NCI-H2227 (cell line): ENCODE data around the gene JMJD8.

ENCODE experiments used
- DNase-seq: peaks from one replicate; lab custom pipeline; 2025; ENCODE audit not compliant: unreplicated experiment; lab: John Stamatoyannopoulos, UW

JMJD8 gene

DNA sequence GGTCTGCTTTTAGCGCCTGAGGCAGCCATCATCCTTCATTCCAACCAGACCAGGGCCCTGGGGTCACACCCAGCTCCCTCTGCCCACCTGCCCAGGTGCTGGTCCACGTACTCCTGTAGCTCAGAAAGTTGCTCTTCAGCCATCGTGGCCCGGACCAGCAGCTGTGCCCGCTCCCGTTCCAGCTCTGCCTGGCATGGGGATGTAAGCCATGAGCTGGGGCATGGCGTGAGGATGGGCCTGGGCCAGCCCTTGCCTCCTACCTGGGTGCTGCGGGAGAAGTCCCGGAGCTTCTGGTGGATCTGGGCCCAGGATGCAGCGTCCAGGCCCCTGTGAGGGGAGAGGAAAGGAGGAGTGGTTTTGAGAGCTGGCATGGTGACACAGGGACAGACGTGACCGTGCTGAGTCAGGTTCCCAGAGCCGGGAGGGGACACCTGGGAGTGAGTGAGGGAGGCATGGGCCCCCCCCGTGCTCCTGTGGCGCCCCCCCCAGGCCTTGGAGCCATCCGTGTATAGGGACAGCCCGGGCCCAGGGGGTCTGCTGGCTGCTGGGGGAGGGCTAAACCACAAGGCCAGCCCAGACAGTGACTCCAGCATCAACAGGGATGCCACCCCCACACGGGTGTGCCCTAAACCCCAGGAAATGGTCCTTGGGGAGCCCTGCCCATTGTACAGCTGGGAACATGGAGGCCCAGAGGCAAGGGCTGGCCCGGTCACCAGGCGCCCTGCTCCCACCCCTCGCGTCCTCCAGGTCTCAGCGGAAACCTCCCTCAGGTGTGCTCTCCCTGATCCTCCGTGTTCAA lies 38.9 kb upstream of the JMJD8 start:
- DNase-seq: no peak

DNA sequence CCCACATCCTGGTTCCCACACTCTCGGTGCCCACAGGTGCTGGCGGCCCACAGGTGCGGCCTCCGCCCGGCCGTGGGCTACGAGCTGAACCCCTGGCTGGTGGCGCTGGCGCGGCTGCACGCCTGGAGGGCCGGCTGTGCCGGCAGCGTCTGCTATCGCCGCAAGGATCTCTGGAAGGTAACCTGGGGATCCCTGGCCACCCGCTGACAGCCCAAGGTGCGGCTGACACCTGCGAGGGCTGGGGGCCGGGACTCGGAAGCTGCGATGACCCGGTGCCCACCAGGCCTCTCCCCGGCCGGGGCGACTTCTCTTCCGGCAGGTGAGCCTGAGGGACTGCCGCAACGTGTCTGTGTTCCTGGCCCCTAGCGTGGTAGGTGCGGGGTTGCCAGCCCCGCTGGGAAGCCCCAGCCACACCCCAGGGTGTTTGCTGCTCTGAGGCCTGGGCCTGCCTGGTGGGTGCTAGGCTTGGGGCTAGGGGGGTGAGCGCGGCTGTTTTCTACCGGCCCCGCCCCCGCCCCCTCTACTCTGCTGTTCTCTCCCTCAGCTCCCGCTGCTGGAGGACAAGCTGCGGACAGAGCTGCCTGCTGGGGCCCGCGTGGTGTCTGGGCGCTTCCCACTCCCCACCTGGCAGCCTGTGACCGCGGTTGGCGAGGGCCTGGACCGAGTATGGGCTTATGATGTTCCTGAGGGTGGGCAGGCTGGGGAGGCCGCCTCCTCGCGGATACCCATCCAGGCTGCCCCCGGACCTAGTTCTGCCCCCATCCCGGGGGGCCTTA lies 37.8 kb upstream of the JMJD8 start:
- peak; percentile 41 for DNase-seq

DNA sequence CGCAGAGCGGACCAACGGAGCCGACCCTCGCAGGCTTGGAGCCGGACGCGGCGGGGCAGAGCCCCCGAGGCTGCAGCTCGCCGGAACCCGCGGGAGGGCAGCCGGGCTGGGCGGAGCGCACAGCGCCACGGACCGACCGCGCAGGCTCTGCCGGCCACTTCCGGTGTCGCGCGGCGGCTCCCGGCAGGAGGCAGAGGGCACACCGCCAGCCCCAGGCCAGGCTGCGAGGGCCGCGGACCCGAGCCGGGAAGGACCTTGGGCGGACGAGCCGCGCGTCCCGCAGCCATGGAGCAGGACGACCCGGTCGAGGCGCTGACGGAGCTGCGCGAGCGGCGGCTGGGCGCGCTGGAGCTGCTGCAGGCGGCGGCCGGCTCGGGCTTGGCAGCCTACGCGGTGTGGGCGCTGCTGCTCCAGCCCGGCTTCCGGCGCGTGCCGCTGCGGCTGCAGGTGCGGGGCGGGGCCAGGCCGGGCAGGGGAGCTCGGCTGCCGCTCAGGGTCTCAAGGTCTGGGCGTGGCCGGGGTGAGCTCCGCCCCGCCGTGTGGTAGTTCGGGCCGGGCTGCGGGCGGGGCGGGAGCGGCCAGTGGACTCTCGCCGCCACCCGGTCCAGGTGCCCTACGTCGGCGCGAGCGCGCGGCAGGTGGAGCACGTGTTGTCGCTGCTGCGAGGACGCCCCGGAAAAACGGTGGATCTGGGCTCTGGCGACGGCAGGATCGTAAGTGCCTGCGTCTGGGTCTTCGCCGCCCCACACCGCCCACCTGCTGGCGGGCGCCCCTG lies 37.0 kb upstream of the JMJD8 start, which contains the start of gene ANTKMT:
TSS of gene ANTKMT (plus strand) at position 157 of the 775 bp plus-strand sequence. CDS start at position 286, 129 bp downstream.
- peak; percentile 97 for DNase-seq

DNA sequence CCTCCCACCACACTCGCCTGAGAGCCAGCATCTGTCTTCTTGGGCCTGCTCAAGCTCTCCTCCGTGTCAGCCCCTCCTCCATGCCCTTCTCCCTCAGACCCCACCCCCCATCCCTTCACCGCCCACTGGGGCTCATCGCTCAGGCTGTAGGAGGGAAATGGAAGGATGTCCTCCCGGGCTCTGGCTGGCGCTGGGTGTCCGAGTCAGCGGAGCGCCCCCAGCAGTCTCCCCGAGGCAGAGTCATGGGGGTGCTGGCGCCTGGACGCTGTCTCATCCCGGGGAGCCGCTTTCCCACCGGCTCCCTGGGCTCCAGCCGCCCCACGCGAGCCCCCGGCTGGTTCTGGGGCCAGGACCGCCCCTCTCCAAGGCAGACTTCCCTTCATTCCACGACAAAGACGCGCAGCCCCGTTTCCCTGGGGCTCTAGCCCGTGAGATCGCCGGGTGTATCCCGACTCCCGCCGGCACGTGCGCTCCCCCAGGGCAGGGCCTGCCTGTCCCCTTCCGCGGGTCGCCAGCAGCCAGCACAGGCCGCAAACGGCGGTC lies 36.4 kb upstream of the JMJD8 start:
- peak; percentile 89 for DNase-seq

DNA sequence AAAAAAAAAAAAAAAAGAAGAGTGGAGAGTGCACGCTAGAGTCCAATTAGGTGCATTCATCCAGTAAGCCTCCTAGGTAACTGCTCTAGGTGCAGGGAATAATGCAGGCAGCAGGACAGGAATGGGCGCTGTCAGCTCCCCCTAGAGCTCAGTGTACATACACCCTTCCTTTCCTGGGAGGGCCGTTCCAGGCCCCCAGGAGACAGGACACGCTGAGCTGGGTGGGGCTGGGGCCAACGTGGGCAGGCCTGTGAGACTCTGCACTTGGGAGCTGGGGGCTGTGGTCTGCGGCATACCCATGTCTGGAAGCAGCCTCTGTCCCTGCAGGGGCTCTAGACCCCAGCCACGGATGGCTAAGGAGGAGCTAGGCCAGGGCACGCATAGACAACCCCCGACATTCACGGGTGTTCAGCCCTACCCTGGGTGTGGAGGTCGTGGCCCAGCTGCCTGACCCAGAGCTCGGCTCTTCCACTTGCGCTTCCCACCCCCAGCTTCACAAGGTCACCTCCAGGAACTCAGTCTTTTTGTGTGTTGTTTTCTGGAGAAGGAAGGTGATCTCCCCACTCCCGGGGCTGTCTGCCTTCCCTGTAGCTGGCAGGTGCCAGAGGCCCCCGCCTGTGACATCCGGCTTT lies 35.8 kb upstream of the JMJD8 start:
- peak; percentile 68 for DNase-seq

DNA sequence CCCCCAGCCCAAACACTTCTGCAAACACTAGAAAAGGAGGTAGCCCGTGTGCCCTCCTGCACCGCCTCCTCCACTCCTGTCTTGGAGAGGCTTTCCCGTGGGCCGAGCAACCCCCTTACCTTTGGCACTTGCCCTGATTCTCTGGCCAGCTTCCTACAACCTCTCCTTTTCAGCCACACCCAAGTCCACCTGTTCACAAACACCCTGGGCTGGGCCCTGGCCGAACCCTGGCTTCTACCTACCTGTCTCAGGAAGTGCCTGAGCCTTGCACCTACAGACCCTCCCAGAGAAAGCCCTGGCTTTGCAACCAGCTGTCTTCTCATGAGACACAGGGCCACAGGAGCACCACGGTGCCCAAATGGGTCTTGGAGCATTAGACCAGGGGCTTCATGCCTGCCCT lies 34.8 kb upstream of the JMJD8 start:
- no peak for DNase-seq

DNA sequence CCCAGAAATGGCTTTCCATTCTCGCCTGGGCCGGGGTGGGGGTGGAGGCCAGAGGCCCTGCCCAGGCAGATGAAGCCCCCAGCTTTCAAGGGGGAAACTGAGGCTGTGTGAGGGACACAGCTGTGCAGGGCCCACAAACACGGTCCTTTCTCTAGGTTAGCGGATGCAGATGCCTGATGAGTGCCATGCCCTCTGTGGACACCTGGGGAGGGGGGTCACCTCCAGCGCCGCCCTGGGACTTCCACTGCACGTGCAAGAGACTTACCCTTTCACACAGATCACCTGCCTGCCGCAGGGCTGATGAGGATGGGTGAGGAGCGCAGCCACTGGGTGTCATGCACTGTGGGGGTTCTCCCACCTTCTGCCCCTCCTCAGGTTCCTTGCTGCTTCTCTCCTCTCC lies 34.3 kb upstream of the JMJD8 start:
- no peak for DNase-seq

DNA sequence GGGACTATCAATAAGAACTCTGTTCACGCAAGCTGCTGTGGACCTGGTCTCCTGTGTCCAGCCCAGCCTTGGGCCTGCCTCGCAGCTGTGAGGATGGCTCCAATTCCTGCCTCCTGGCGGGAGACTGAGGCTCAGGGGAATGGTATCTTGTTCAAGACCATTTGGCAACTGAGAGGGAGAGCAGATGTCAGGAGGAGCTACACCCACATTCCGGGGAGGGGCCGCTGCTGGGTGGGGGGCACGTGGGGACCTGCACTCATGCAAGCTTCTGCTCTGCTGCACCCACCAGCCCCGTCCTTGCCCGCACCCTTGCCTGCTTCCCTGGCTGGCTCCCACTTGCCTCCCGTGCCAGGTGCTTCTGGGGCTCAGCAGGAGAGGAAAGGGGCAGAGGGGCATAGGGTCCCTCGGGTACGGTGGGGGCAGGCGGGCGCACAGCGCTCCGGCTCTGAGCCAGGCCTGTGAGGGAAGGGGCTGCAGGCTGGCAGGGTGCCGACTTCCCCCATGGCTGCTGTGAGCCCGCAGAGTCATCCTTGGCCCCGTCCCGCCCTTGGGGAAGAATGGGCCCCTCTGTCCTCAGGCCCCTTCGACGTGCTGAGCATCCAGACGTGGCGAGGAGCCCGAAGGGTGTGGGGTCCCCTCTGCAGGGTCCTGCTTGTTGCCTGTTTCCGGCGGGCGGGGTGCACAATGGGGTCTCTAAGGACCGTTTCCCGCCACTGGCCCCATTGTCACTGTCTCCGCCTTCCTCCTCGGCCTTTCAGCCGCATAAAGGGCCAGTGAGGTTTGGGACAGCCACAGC lies 33.5 kb upstream of the JMJD8 start:
- DNase-seq: no peak

DNA sequence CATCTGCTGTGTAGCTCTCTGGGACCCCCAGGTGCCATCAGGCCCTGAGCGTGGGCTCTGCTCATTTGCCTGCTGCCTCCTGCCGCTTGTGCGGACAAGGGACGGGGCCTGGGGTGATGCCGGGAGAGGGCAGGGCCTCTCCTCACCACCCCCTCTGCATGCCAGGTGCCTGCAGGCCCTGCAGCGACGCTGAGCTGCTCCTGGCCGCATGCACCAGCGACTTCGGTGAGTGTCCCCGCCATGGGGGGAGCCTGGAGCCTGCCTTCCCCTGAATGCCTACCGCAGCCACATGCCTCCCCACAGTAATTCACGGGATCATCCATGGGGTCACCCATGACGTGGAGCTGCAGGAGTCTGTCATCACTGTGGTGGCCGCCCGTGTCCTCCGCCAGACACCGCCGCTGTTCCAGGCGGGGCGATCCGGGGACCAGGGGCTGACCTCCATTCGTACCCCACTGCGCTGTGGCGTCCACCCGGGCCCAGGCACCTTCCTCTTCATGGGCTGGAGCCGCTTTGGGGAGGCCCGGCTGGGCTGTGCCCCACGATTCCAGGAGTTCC lies 32.7 kb upstream of the JMJD8 start:
- DNase-seq: peak; percentile 28

DNA sequence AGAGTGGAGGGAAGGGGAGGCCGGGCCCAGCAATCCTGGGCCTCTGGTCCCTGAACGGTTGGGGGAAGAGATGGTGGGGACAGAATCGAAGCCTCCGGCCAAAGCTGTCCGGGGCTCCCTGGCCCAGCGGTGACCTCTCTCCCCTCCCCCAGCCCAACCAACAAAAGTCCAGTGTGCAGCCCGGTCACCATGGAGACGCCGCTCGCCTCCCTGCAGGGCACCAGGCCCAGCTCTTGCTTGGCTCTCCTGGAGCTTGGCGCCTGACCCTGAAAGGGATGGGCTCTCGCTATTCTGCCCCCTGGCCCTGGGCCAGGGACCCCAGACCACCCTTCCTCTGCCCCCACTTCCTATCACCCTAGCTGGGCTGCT lies 32.0 kb upstream of the JMJD8 start:
- peak; percentile 72 for DNase-seq

DNA sequence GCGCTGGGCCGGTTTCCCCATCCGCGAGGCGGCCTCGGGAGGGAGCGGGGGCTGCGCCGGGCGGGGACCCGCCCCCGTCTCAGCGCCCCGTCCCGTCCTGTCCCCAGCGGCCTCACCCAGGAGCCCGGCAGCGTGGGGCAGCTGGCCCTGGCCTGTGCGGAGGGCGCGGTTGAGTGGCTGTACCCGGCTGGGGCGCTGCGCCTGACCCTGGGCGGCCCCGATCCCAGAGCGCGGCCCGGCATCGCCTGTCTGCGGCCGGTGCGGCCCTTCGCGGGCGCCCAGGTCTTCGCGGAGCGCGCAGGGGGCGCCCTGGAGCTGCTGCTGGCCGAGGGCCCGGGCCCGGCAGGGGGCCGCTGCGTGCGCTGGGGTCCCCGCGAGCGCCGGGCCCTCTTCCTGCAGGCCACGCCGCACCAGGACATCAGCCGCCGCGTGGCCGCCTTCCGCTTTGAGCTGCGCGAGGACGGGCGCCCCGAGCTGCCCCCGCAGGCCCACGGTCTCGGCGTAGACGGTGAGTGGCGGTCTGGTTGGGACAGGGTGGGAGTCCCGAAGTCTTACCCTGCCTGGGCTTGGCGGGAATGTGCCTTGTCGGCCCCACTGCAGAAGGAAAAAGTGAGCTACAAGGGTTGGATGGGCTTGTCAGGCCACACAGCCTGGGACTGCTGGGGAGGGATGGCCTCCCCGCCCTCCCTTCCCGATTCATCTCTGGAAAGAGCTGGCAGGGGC lies 31.5 kb upstream of the JMJD8 start:
- DNase-seq: peak; percentile 72

DNA sequence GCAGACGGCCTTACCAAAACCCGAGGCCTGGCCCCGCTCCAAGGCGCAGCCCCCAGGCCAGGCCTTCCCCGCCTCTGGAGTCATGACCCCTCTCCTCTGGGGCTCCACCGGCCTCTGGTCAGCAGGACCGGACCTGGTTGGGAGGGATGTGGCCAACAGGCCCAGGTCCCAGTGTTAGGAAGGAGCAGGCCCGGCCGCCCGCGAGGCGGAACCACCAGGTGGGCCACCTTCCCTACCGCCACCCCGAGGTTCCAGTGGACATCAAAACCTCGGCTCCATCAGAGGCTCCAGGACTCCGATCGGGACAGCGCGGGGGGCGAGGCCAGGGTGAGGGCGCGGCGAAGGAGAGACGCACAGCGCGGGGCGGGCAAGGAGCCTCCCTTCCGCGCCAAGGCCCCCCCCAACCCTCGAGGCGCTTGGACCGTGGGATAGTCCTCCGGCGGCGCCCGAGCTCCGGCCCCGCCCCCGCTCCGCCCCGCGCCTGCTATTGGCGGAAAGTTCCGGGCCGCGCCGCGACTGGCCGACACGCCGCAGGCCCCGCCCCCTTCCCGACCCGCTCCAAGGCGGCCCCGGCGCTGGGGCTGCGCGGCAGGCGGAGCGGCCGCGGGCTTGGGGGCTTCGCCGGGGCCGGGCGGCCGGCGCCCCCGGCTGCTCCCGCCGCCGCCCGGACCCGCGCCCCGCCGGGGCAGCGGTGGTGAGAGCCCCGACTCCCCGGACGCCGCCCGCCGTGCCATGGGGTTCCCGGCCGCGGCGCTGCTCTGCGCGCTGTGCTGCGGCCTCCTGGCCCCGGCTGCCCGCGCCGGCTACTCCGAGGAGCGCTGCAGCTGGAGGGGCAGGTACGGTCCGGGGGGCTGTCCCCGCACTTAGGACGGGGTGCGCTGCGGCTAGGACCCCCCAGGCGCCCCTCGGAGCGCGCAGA lies 30.7 kb upstream of the JMJD8 start, which contains the start of gene METRN:
TSS of gene METRN (plus strand) at position 561 of the 919 bp plus-strand sequence. CDS start at position 733, 172 bp downstream.
- peak; percentile 95 for DNase-seq

DNA sequence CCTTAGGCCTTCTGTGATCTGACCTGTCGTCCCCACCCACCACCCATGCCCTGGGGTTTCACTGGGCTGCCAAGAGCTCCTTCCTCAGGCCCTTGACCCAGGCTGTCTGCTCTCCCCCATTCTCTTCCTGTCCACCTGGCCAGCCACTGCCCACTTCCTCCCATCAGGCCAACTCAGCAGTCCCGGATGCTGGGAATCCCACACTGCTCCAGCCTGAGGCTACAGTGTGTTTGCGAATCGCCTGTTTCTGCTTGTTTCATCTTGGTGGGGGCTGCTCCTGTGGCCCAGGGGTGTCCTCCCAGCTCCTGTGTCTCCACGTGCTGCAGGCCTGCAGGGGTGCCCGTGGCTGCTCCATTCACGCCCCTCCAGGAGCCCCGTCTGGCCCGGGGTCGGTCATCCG lies 29.9 kb upstream of the JMJD8 start:
- no peak for DNase-seq

DNA sequence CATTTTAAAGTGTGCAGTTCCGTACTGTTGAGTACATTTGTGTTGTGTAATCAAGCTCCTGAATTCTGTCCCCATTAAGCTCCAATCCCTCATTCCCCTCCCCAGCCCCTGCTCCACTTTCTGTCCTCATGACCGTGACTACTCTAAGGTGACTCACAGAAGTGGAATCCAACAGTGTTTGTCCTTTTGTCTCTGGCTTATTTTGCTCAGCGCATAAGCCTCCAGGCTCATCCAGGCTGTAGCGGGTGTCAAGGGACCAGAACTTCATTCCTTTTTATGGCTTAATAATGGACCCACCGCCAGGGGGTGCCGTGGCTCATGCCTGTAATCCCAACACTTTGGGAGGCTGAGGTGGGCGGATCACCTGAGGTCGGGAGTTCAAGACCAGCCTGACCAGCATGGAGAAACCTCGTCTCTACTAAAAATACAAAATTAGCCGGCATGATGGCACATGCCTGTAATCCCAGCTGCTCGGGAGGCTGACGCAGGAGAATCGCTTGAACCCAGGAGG lies 28.7 kb upstream of the JMJD8 start:
- DNase-seq: peak; percentile 59

DNA sequence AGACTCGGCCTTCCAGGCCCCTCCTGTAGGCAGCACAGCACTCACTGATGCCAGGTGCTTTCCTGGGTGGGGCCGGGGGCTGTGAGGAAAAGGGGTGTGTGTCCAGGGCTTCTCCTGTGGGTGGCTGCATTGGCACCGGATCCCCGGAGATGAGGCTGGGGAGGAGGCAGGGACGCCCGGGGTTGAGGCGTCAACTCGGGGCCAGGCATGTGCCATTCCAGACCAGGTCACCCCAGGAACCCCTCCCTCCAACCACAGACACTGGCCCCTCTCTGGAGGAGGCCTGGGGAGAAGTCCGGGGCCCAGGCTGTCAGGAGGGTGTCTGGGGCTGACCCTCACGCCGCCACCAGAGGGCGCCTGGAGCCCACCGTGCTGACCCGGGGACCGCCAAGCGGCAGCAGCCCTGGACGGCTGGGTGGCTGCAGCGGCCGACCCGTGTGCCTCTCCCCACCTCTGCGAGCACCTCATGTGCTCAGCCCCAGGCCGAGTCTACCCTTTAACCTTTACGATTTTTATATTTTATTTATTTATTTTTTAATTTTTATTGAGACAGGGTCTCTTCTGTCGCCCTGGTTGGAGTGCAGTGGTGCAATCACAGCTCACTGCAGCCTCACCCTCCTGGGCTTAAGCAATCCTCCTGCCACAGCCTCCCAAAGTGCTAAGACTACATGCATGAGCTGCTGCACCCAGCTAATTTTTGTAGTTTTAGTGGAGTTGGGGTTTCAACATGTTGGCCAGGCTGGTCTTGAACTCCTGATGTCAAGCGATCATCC lies 27.6 kb upstream of the JMJD8 start:
- DNase-seq: peak; percentile 81

DNA sequence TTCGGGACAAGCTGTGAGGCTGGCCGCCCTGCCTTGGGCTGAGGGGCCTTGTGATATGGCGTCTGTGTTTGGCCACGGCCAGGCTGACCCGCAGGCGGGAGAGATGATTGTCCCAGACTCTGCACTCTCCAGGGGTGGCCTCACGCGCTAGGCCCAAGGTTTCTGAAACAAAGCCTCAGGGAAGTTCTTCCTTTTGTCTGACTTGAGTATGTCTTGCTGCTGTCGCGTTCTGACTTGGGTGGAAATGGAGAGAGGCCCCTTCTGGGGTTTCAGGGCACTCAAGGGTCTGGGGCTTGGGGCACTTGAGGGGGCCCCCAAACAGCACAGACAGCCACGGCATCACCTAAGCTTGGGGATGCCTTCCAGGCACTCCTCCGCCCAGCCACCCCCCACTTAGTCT lies 26.9 kb upstream of the JMJD8 start:
- peak; percentile 35 for DNase-seq
